PC-3 (cell line): ENCODE data around the gene EFNA5. TPM values are rescaled to one million over a fixed set of nuclear protein-coding genes. Genes with fewer than 3 reads are reported as not detected.

Experiments used
- ATAC-seq: fragments of 200-7000 bp; cut with Tn5 transposase; 2 replicates; pipeline ENCODE4 v1.9.1; 2020; ENCODE audit warnings: mild to moderate bottlenecking, moderate library complexity
- BruUV-seq: library from RNA; stranded (reverse); fragments of 400-500 nt; replicated peaks from 2 replicates; lab custom pipeline; 2021; lab: Mats Ljungman, UMichigan
- CTCF ChIA-PET: fragments of 300-600 bp; sonication (Branson Sonifier 250); formaldehyde crosslinking; loops from one replicate; lab custom pipeline; 2022; ENCODE audit warnings: antibody characterized with exemption; lab: Charles Lee
- POLR2A ChIA-PET: fragments of 300-600 bp; sonication (Branson Sonifier 250); formaldehyde crosslinking; loops from one replicate; lab custom pipeline; 2022; ENCODE audit warnings: antibody characterized with exemption; ENCODE audit not compliant: unreplicated experiment; lab: Charles Lee
- DNase-seq: peaks from one replicate; pipeline ENCODE4 v3.0.0-alpha.2; 2015
- H2AFZ ChIP-seq: fragments of 300-600 bp; sonication (generic); 2 replicates; pipeline ENCODE4 v1.6.0; 2016; ENCODE audit warnings: antibody characterized with exemption, low read length
- H3F3A ChIP-seq: fragments of 300-600 bp; sonication (generic); one replicate; pipeline ENCODE4 v1.6.0; 2017; ENCODE audit warnings: antibody characterized with exemption, low read length, control low read depth, mild to moderate bottlenecking; ENCODE audit not compliant: unreplicated experiment
- H3K27ac ChIP-seq: fragments of 300-600 bp; sonication (generic); 2 replicates; pipeline ENCODE4 v1.5.1; 2016; ENCODE audit warnings: mild to moderate bottlenecking, low read length
- H3K27me3 ChIP-seq: fragments of 300-600 bp; sonication (generic); 2 replicates; pipeline ENCODE4 v1.6.1; 2016; ENCODE audit warnings: low read length, mixed read lengths
- H3K36me3 ChIP-seq: fragments of 300-600 bp; sonication (generic); 2 replicates; pipeline ENCODE4 v1.6.1; 2016; ENCODE audit warnings: low read depth, mixed run types, low read length, mixed read lengths
- H3K4me1 ChIP-seq: fragments of 300-600 bp; sonication (generic); 2 replicates; pipeline ENCODE4 v1.5.1; 2016; ENCODE audit warnings: low read length; ENCODE audit not compliant: insufficient read depth
- H3K4me2 ChIP-seq: fragments of 300-600 bp; sonication (generic); 2 replicates; pipeline ENCODE4 v1.6.0; 2016; ENCODE audit warnings: low read length
- H3K4me3 ChIP-seq: fragments of 300-600 bp; sonication (generic); 2 replicates; pipeline ENCODE4 v1.5.1; 2016; ENCODE audit warnings: mild to moderate bottlenecking, low read length, mixed read lengths
- H3K79me2 ChIP-seq: fragments of 300-600 bp; sonication (generic); 2 replicates; pipeline ENCODE4 v1.6.1; 2017; ENCODE audit warnings: low read length, mixed read lengths
- H3K9ac ChIP-seq: fragments of 300-600 bp; sonication (generic); 2 replicates; pipeline ENCODE4 v1.6.0; 2016; ENCODE audit warnings: mild to moderate bottlenecking, low read length
- H3K9me2 ChIP-seq: fragments of 300-600 bp; sonication (generic); replicated peaks from 2 replicates; pipeline ENCODE4 v1.6.1; 2016; ENCODE audit warnings: mixed run types, low read length, mixed read lengths
- H3K9me3 ChIP-seq: fragments of 300-600 bp; sonication (generic); 2 replicates; pipeline ENCODE4 v1.6.1; 2016; ENCODE audit warnings: low read length, mixed read lengths
- H4K20me1 ChIP-seq: fragments of 300-600 bp; sonication (generic); 2 replicates; pipeline ENCODE4 v1.6.1; 2016; ENCODE audit warnings: low read length, mixed read lengths
- CTCF ChIP-seq: fragments of 300-600 bp; sonication (generic); conservative IDR thresholded peaks from 2 replicates; pipeline ENCODE4 v1.5.1; 2017; ENCODE audit warnings: antibody characterized with exemption, low read depth, mild to moderate bottlenecking, low read length
- EZH2 ChIP-seq: fragments of 300-600 bp; sonication (generic); IDR thresholded peaks from one replicate; pipeline ENCODE4 v1.6.1; 2017; ENCODE audit warnings: antibody characterized with exemption, mild to moderate bottlenecking, low read length; ENCODE audit not compliant: unreplicated experiment
- EZH2phosphoT487 ChIP-seq: fragments of 300-600 bp; sonication (generic); IDR thresholded peaks from 2 replicates; pipeline ENCODE4 v1.6.1; 2018; ENCODE audit warnings: mild to moderate bottlenecking, antibody characterized with exemption, low read length, borderline replicate concordance
- intact Hi-C: fragments of 100-400 bp; cut with micrococcal nuclease; formaldehyde crosslinking; loops from 2 replicates; pipeline ENCODE4 v1.9.0; 2023
- total RNA-seq: library from RNA; depleted of rRNA; stranded (reverse); fragments of >200 nt; gene quantifications from 2 replicates; pipeline ENCODE4 v1.2.3, GENCODE V29; 2014

EFNA5 gene
- total RNA-seq, 1 experiment from 2014 or later = 5.4 TPM

GRCh38 chr5:107372723-107373450 lies 297.9 kb downstream of the EFNA5 start:
- Histone ChIP-seq H3K9me3 (no peaks in the 10 kb centered on the region), H4K20me1 (no peaks in the 10 kb centered on the region), H3K4me2 (no peak overlapping the region), H3K27ac (no peak overlapping the region), H3K4me1 (no peaks in the 10 kb centered on the region), H3K9ac (no peak overlapping the region), H3K9me2 (no peaks in the 10 kb centered on the region), H2AFZ (no peak overlapping the region), H3F3A (no peaks in the 10 kb centered on the region), H3K4me3 (no peak overlapping the region), H3K27me3 (no peaks in the 10 kb centered on the region), H3K79me2 (no peaks in the 10 kb centered on the region), H3K36me3 (no peaks in the 10 kb centered on the region)
- no TSS peak for BruUV-seq
- CTCF ChIA-PET = no interaction called here
- DNase-seq (no peak), ATAC-seq (no peak)
- POLR2A ChIA-PET = no interaction called here
- TF ChIP-seq EZH2 (no peak), CTCF (no peak), EZH2phosphoT487 (no peak)
- intact Hi-C loops = no loop called here

GRCh38 chr5:107370396-107370968 lies 300.3 kb downstream of the EFNA5 start:
- no peak overlapping the region for H2AFZ ChIP-seq
- no peaks in the 10 kb centered on the region for H3K4me1 ChIP-seq
- H4K20me1 ChIP-seq = no peaks in the 10 kb centered on the region
- H3K4me2 ChIP-seq = no peak overlapping the region
- H3K27ac ChIP-seq = no peak overlapping the region
- DNase-seq (no peak), ATAC-seq (no peak)
- H3K27me3 ChIP-seq = no peaks in the 10 kb centered on the region
- CTCF ChIA-PET = no interaction called here
- no peak overlapping the region for H3K4me3 ChIP-seq
- no peaks in the 10 kb centered on the region for H3F3A ChIP-seq
- no peak overlapping the region for H3K9ac ChIP-seq
- H3K79me2 ChIP-seq = no peaks in the 10 kb centered on the region
- TF ChIP-seq EZH2phosphoT487 = no peak
- no peak for TF ChIP-seq CTCF
- no peak for TF ChIP-seq EZH2
- no peaks in the 10 kb centered on the region for H3K9me3 ChIP-seq
- no peaks in the 10 kb centered on the region for H3K36me3 ChIP-seq
- BruUV-seq = no TSS peak
- POLR2A ChIA-PET = no interaction called here
- intact Hi-C loops = no loop called here
- no peaks in the 10 kb centered on the region for H3K9me2 ChIP-seq

GRCh38 chr5:107369622-107370021 lies 301.1 kb downstream of the EFNA5 start:
- Histone ChIP-seq H3K9me3 (no peaks in the 10 kb centered on the region), H3K4me1 (no peaks in the 10 kb centered on the region), H3K9me2 (no peaks in the 10 kb centered on the region), H3F3A (no peaks in the 10 kb centered on the region), H2AFZ (no peak overlapping the region), H3K4me2 (no peak overlapping the region), H3K27ac (no peak overlapping the region), H3K36me3 (no peaks in the 10 kb centered on the region), H4K20me1 (no peaks in the 10 kb centered on the region), H3K79me2 (no peaks in the 10 kb centered on the region), H3K4me3 (no peak overlapping the region), H3K27me3 (no peaks in the 10 kb centered on the region), H3K9ac (no peak overlapping the region)
- CTCF ChIA-PET = no interaction called here
- no peak for TF ChIP-seq CTCF
- no peak for TF ChIP-seq EZH2phosphoT487
- no peak for TF ChIP-seq EZH2
- intact Hi-C loops = no loop called here
- no TSS peak for BruUV-seq
- ATAC-seq = no peak
- no peak for DNase-seq
- POLR2A ChIA-PET = no interaction called here
